NCI-H187 treated with DMSO at 0.1 percent for 48 hours (cell line): Measurements from ENCODE around the gene RGMA.
A peak's percentile ranks its signal among the peaks of the same experiment; 100 is the strongest.

Experiments used
- DNase-seq: peaks from one replicate; lab custom pipeline; 2025; lab: John Stamatoyannopoulos, UW

Gene RGMA, protein sequence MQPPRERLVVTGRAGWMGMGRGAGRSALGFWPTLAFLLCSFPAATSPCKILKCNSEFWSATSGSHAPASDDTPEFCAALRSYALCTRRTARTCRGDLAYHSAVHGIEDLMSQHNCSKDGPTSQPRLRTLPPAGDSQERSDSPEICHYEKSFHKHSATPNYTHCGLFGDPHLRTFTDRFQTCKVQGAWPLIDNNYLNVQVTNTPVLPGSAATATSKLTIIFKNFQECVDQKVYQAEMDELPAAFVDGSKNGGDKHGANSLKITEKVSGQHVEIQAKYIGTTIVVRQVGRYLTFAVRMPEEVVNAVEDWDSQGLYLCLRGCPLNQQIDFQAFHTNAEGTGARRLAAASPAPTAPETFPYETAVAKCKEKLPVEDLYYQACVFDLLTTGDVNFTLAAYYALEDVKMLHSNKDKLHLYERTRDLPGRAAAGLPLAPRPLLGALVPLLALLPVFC

DNA sequence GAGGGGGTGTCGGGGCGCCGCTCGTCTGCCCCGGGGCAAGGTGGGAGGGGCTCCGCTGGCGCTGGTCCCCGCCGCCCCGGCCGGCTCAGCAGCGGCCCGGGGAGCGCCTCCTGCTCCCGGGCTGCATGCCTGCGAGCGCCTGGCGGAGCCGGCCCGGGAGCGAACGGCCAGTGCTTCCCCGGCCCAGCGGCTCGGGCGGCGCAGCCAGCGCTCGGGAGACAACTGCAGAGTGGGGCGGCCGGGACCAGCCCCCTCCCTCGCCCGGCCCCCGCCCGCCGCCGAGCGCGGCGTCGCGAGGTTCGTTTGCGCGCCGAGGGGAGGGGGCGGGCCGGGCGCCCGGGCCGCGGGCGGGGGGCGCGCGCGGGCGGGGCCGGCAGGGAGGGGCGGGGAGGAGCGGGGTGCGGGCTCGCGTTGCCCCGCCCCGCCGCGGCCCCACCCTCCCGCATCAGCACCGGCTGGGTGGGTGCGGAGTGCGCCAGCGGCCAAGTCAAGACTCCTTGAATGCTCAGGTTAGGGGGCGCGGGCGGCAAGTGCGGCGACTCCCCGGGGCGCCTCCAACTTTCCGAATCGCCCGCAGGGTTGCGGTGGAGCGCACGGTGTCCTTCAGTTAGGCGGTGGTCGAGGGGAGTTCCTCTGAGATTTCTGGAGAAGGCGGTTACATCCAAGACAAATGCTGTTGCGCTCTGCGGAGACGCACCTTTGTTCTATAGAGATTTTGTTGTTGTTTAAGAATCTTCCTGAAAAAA, at the start of gene RGMA:
Gene RGMA (minus strand): TSS at position 231 of the 746 bp plus-strand sequence. CDS start 279 bp downstream, outside the sequence.
- DNase-seq, result no peak

- no peak for DNase-seq
Observed at GRCh38 chr15:93136606-93137005, 47.6 kb upstream of the RGMA start.

GRCh38 chr15:93135997-93136397, 47.0 kb upstream of the RGMA start:
- DNase-seq, result no peak

GRCh38 chr15:93135459-93135858, 46.4 kb upstream of the RGMA start:
- DNase-seq, result no peak

DNA sequence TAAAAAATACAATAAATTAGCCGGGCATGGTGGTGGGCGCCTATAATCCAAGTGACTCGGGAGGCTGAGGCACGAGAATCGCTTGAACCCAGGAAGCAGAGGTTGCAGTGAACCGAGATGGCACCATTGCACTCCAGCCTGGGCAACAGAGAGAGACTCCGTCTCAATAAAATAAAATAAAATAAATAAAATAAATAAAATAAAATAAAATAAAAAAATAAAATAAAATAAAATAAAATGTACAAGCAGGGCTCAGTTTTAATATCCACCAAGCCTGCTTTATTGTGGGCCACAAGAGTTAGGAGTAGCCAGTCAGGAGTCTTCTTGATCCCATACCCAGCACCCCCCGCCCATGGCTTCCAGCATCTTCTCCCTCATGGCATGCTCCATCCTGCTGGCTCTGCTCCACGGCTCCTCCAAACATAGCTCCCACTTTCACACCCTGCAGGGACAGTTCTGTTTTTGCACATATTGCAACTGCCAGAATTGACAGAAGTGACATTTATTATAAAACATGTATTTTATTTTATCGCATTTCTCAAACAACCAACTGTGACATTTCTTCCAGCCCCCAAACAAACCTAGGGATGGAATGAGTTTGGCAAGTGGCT, 42.6 kb upstream of the RGMA start:
- no peak for DNase-seq

GRCh38 chr15:93129702-93130488, 40.9 kb upstream of the RGMA start:
- DNase-seq, result no peak

GRCh38 chr15:93127286-93127685, 38.3 kb upstream of the RGMA start:
- no peak for DNase-seq

DNA sequence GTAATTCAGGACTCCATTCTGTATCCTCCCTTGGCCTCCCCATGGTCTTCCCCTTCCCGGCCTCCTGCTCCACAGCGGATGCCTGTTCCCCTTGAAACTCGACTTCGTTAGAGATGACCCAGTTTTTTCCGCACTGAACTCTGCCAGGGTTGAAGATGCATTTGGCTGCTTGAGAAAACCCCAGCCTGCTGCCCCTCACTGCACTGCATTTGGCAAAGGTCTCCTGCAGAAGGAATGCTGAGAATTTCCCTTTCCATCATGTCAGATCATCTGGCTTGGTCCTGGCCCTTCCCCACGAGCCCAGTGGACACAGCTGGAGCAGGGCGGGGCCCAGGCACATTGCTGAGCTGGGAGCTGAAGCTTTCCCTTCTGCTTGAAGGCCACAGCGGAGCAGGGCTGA, 37.6 kb upstream of the RGMA start:
- DNase-seq, result no peak

- no peak for DNase-seq
Observed at GRCh38 chr15:93126148-93126547, 37.1 kb upstream of the RGMA start.

DNA sequence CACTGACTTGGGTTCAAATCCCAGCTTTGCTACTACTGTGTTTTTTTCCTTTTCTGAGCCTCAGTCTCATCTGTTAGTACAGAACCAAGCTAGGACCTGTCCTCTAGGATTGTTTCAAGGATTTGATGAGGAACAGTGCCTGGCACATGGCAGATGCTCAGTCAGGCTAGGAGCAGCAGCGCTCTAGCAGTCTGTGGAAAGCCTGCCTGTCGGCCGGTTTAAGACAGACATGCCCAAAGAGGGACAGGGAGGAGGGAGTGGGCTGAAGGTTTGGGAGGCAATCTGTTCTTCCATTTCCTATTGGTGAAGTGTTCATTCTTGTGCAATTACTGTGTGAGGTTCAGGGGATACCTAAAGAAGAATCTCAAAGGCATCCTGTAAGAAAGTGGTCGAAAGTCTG, 35.1 kb upstream of the RGMA start:
- DNase-seq, result no peak

DNA sequence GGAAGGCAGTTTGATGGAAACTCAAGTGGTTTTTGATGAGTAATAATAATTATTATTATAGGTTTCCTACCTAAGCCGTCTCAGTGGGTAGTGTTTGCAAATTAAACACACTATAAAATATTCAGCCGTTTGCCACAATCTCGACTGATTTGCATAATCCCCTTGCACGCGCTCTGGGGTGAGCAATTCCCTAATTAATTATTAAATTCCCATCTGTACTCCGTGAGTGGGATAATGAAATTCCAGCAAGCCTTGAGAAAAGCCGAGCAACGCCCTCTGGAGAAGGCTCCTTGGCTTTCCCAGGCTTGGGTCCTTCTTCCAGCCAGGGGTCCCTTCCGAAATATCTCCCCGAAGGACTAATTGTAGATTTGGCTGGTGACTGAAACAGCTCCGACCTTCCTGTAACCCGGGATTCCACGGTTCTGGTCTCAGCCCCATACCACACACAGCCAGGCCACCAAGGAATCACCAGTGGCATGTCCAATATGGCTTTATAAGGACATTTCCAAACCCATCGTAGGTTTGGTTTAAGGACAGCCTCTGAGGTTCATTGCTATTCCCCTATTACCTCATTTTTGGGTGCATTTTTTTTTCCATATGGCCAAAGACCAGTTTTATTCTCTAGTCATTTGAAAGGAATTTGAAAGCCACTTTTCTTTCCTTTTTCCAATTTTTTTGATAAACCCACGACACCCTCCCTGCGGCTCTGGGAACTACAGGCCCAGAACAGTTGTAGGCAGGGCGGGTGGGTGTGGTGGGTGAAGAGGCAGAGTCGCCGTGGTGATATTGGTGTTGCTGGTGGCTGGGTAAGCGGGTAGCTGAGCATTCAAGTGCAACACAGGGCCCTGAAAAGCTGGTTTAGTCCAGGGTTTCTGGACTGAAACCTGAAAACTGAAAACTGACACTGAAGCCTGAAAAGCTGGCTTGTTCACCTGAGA, 33.2 kb upstream of the RGMA start:
- DNase-seq, result no peak

GRCh38 chr15:93121107-93121506, 32.1 kb upstream of the RGMA start:
- DNase-seq, result no peak

GRCh38 chr15:93118904-93119303, 29.9 kb upstream of the RGMA start:
- no peak for DNase-seq

DNA sequence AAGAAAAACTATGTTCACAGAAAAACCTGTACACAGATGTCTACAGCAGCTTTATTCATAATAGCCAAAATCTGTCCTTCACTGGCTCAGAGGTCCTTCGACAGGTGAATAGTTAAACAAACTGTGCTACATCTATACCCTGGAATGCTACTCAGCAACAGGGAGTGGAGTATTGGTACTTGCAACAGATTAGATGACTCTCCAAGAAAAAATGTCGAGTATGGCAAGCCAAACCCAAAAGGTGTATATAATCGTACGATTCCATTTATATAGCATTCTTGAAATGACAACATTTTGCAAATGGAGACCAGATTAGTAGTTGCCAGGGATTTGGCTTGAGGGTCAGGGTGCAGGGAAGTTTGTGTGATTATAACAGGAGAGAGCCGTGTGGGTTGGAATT, 22.4 kb upstream of the RGMA start:
- no peak for DNase-seq

DNA sequence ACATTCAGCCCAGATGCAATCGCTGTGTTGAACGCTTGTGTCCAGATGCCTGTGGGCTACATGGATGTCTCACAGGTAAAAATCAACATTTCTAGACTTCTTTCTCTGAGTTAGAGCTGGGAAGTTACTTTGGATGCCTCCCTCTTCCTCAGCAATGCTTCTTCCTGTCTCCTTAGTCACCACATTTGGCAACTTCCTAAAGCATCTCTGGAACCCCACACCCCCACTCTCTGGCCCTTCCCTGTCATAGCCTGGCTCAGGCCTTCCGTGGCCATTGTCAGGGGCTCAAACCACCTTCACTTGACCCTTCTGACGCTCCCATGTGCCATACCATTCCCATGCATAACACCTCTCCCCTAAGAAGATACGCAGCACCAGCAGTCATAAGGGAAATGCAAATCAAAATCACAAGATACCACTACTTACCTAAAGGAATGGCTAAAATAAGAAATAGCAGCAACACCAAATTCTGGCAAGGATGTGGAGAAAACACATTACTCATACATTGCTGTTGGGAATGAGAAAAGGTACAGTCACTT, 21.6 kb upstream of the RGMA start:
- DNase-seq, result no peak

- DNase-seq, result no peak
Observed at GRCh38 chr15:93109336-93110102, 20.5 kb upstream of the RGMA start.

- DNase-seq, result no peak
Observed at GRCh38 chr15:93107646-93108045, 18.6 kb upstream of the RGMA start.

GRCh38 chr15:93105485-93105884, 16.5 kb upstream of the RGMA start:
- peak; percentile 37 for DNase-seq

DNA sequence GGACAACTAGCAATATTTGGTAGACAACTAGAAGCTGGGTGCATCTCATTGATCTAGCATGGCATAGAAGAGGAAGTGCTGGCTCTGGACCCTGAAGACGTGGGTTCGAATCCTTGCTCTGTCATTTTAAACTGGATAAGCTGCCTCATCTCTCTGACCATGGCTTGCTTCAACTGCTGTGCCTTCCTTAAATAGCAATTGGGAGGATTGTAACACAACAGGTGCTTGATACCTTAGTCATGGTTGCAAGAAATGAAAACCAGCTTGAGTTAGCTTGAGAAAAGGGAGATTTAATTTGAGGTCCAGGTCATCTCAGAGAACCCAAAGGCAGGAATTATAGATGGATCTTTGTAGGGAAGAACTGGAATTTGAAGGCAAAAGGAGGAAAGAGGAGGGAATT, 14.8 kb upstream of the RGMA start:
- no peak for DNase-seq

DNA sequence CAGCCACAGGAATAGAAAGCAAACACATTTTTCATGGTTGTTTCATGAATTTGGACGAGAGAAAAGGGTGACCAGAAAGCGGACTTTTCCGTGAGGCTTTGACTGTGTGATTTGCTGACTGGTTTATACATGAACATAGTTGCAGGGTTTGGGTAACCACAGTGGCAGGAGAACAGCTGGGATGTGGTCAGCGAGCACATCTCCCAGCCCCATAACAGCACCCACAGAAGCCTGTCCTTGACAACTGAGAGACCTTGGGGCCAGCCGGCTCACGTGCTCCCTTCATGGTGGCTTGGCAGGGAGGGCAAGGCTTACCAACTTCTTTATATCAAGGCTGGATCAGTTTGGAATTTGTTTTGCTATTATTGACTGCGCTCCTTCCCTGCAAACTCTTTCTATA, 13.2 kb upstream of the RGMA start:
- no peak for DNase-seq
